ENCODE data around the gene HTR3D.

DNA sequence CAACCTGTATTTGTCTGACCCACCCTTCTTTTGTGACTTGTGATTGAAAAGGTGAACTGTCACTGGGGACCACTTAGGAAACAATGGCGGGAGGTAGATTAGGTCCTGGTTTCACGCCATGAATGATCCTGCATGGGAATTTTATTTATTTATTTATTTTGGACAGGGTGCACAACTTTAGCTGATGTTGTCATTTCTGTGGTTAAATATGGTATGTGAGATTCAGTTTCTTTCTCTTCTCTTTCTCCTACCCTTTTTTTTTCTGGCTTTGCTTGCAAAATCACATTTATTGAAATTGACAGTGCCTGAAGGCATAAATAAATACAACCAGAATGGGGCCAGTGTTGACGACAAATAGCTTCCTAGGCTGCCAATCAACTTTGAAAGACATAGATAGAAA, 47.3 kb downstream of the HTR3D start:
- no peak for TF ChIP-seq USF2 (IDR thresholded peaks at IDR 0.05; ENCODE audit: borderline replicate concordance, low read depth, low read length)
- no peak for TF ChIP-seq CTCF (IDR thresholded peaks at IDR 0.05)
- TF ChIP-seq MAX (IDR thresholded peaks at IDR 0.05; ENCODE audit: low read depth) = no peak
- TF ChIP-seq EZH2phosphoT487 (IDR thresholded peaks at IDR 0.05; ENCODE audit: borderline replicate concordance, low read depth) = no peak
- TF ChIP-seq POLR2AphosphoS5 (IDR thresholded peaks at IDR 0.05; ENCODE audit: low read depth, low read length) = no peak
- TF ChIP-seq REST (IDR thresholded peaks at IDR 0.05; ENCODE audit: low read depth, low read length) = no peak
- no peak for TF ChIP-seq FOXJ3 (CRISPR knock-in tag; IDR thresholded peaks at IDR 0.05)
- TF ChIP-seq, protein P1, sequence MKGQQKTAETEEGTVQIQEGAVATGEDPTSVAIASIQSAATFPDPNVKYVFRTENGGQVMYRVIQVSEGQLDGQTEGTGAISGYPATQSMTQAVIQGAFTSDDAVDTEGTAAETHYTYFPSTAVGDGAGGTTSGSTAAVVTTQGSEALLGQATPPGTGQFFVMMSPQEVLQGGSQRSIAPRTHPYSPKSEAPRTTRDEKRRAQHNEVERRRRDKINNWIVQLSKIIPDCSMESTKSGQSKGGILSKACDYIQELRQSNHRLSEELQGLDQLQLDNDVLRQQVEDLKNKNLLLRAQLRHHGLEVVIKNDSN (IDR thresholded peaks at IDR 0.05; ENCODE audit: borderline replicate concordance, low read depth) = no peak
- TF ChIP-seq JUND (IDR thresholded peaks at IDR 0.05) = no peak
- TF ChIP-seq RAD21 (IDR thresholded peaks at IDR 0.05; ENCODE audit: low read length) = no peak
- no peak for TF ChIP-seq FOXM1 (IDR thresholded peaks at IDR 0.05; ENCODE audit: low read depth)
- TF ChIP-seq TAF1 (IDR thresholded peaks at IDR 0.05; ENCODE audit: borderline replicate concordance, low read depth, low read length) = no peak
- TF ChIP-seq RFX5 (IDR thresholded peaks at IDR 0.05; ENCODE audit: low read length) = no peak

Data from SK-N-SH (cell line).